HG03097 (cell line): Measurements from ENCODE around the gene HLA-DMA.
A peak's percentile ranks its signal among the peaks of the same experiment; 100 is the strongest.
"Not testable (repeated sequence)": the region's sequence is repeated elsewhere in the genome, so short reads cannot be mapped to it uniquely, and the experiment has no call there.

Source experiments
- ATAC-seq: cut with Tn5 transposase; IDR thresholded peaks from one replicate; pipeline ENCODE4 v1.9.1; 2021; ENCODE audit not compliant: unreplicated experiment, low FRiP score

HLA-DMA gene

GRCh38 chr6:32956176-32956575, 3.3 kb upstream of the HLA-DMA start:
- no peak for ATAC-seq

- ATAC-seq = no peak
These were observed 2.3 kb upstream of the HLA-DMA start for GRCh38 chr6:32954986-32955802.

- no peak for ATAC-seq
These were observed 1.4 kb upstream of the HLA-DMA start for GRCh38 chr6:32954267-32954666.

GRCh38 chr6:32953775-32954174, 878 bp upstream of the HLA-DMA start:
- no peak for ATAC-seq

- ATAC-seq = no peak
These were observed 2.4 kb downstream of the HLA-DMA start for GRCh38 chr6:32950449-32950848.

- ATAC-seq = no peak
These were observed 2.9 kb downstream of the HLA-DMA start for GRCh38 chr6:32950010-32950409.

- no peak for ATAC-seq
These were observed 3.8 kb downstream of the HLA-DMA start for GRCh38 chr6:32949113-32949512.

- ATAC-seq = no peak
These were observed 5.1 kb downstream of the HLA-DMA start for GRCh38 chr6:32947552-32948465.

- no peak for ATAC-seq
These were observed 6.0 kb downstream of the HLA-DMA start for GRCh38 chr6:32946893-32947292.

GRCh38 chr6:32945953-32946352, 6.9 kb downstream of the HLA-DMA start:
- no peak for ATAC-seq

GRCh38 chr6:32945108-32945760, 7.7 kb downstream of the HLA-DMA start:
- ATAC-seq = no peak

- peak; percentile 42 for ATAC-seq
These were observed 8.8 kb downstream of the HLA-DMA start for GRCh38 chr6:32943864-32944649.

GRCh38 chr6:32942555-32943123, 10.3 kb downstream of the HLA-DMA start:
- not testable (repeated sequence) for ATAC-seq

- ATAC-seq = peak; percentile 44
These were observed 11.6 kb downstream of the HLA-DMA start for GRCh38 chr6:32941214-32941768.

GRCh38 chr6:32940656-32941213, 12.2 kb downstream of the HLA-DMA start, which contains the start of gene HLA-DMB:
Gene HLA-DMB (minus strand): TSS chr6:32941028. CDS start chr6:32940807, 221 bp downstream.
- ATAC-seq = peak; percentile 44

- ATAC-seq = no peak
These were observed 14.4 kb downstream of the HLA-DMA start for GRCh38 chr6:32938494-32938893.

GRCh38 chr6:32937230-32937633, 15.7 kb downstream of the HLA-DMA start:
- no peak for ATAC-seq

- no peak for ATAC-seq
These were observed 16.4 kb downstream of the HLA-DMA start for GRCh38 chr6:32936239-32937152.
